K562 (cell line): ENCODE results near the gene DYRK4. TPM values are rescaled to one million over a fixed set of nuclear protein-coding genes. Genes with fewer than 3 reads are reported as not detected.

Experiments used
- CREB3L1 ChIP-seq: fragments of 450-650 bp; IDR thresholded peaks from 2 replicates; pipeline ENCODE4 v1.6.1; 2014; ENCODE audit warnings: low read depth, mild to moderate bottlenecking, moderate library complexity, borderline replicate concordance
- EP400 ChIP-seq: fragments of 450-650 bp; IDR thresholded peaks from 2 replicates; pipeline ENCODE4 v1.6.1; 2017; ENCODE audit warnings: antibody characterized with exemption, mild to moderate bottlenecking, moderate library complexity
- GTF2E2 ChIP-seq: fragments of 200-800 bp; sonication (Bioruptor generic); IDR thresholded peaks from 2 replicates; pipeline ENCODE4 v1.6.1; 2016; ENCODE audit warnings: missing genetic modification characterization, missing compliant biosample characterization
- HBP1 ChIP-seq: fragments of 450-650 bp; formaldehyde crosslinking; IDR thresholded peaks from 2 replicates; pipeline ENCODE4 v1.4.0; 2022; ENCODE audit warnings: missing genetic modification characterization
- KAT2B ChIP-seq: IDR thresholded peaks from one replicate; pipeline ENCODE4 v1.6.1; 2012; ENCODE audit warnings: low read depth, mild to moderate bottlenecking, control low read depth, inconsistent platforms, low read length, moderate library complexity
- KLF16 ChIP-seq: IDR thresholded peaks from 2 replicates; pipeline ENCODE4 v1.6.1; 2016; ENCODE audit warnings: antibody characterized with exemption
- KLF6 ChIP-seq: fragments of 250-450 bp; sonication (Bioruptor Pico); IDR thresholded peaks from 2 replicates; pipeline ENCODE4 v1.4.0; 2020; ENCODE audit warnings: mild to moderate bottlenecking, moderate library complexity, borderline replicate concordance
- MEIS2 ChIP-seq: fragments of 450-650 bp; IDR thresholded peaks from 2 replicates; pipeline ENCODE4 v1.6.1; 2014; ENCODE audit warnings: mild to moderate bottlenecking; ENCODE audit not compliant: partially characterized antibody
- NCOR1 ChIP-seq: fragments of 450-650 bp; IDR thresholded peaks from 2 replicates; pipeline ENCODE4 v1.6.1; 2016; ENCODE audit warnings: mild to moderate bottlenecking, moderate library complexity
- SIRT6 ChIP-seq: IDR thresholded peaks from one replicate; pipeline ENCODE4 v1.6.1; 2012; ENCODE audit warnings: low read depth, mild to moderate bottlenecking, control low read depth, inconsistent platforms, low read length, moderate library complexity
- SLC30A9 ChIP-seq: fragments of 250-450 bp; sonication (Bioruptor Pico); IDR thresholded peaks from 2 replicates; pipeline ENCODE4 v1.8.0; 2022; ENCODE audit warnings: mild to moderate bottlenecking, moderate library complexity
- SMARCE1 ChIP-seq: fragments of 450-650 bp; IDR thresholded peaks from 2 replicates; pipeline ENCODE4 v1.7.1; 2016; ENCODE audit warnings: mild to moderate bottlenecking
- XRCC5 ChIP-seq: fragments of 200-400 bp; formaldehyde crosslinking; IDR thresholded peaks from 2 replicates; pipeline ENCODE4 v1.6.1; 2017; ENCODE audit warnings: low read depth, mild to moderate bottlenecking, low read length
- ZBTB1 ChIP-seq: sonication (generic); formaldehyde crosslinking; IDR thresholded peaks from 2 replicates; pipeline ENCODE4 v1.8.1; 2023; ENCODE audit warnings: missing genetic modification reagents, low read depth, mild to moderate bottlenecking, borderline replicate concordance
- ZFX ChIP-seq: sonication (generic); formaldehyde crosslinking; IDR thresholded peaks from 2 replicates; pipeline ENCODE4 v1.8.0; 2022; ENCODE audit warnings: mild to moderate bottlenecking, missing genetic modification reagents, moderate library complexity
- ZNF133 ChIP-seq: fragments of 250-450 bp; sonication (Bioruptor Pico); IDR thresholded peaks from 2 replicates; pipeline ENCODE4 v1.4.0; 2020; ENCODE audit warnings: mild to moderate bottlenecking
- polyA plus RNA-seq, 8 experiments: library from polyadenylated mRNA; depleted of rRNA in 4 of 8; stranded (reverse) in 5 of 8; unstranded in 3 of 8; fragments of >200 nt; fragmentation: Nextera tagmentation in 2 of 8; fragmentation: Illumina TruSeq in 1 of 8; extraction: Ambion mirVana in 2 of 8; extraction: Trizol in 1 of 8; gene quantifications; 2 replicates each; pipeline versions ENCODE4 v1.2.1 to v1.2.3, GENCODE V29; 2011 to 2014; ENCODE audit warnings: inconsistent platforms in 1 of 8, missing spikeins in 1 of 8
- total RNA-seq, 7 experiments: library from RNA; depleted of rRNA in 6 of 7; stranded (reverse); fragments of >200 nt in 6 of 7; fragmentation: Illumina TruSeq in 2 of 7; extraction: Trizol in 2 of 7; gene quantifications; 2 replicates each; pipeline versions ENCODE4 v1.2.1 to v1.2.3, GENCODE V29; 2011 to 2021; ENCODE audit warnings: low replicate concordance in 1 of 7
- TF ChIP-seq, protein P1 (sequence below): fragments of 250-450 bp; sonication (Bioruptor Pico); IDR thresholded peaks from 2 replicates; pipeline ENCODE4 v1.4.0; 2020; ENCODE audit warnings: mild to moderate bottlenecking
- TF ChIP-seq, protein P2 (sequence below): sonication (generic); formaldehyde crosslinking; IDR thresholded peaks from 2 replicates; pipeline ENCODE4 v1.8.0; 2022; ENCODE audit warnings: mild to moderate bottlenecking, missing genetic modification reagents
- TF ChIP-seq, protein P3 (sequence below): fragments of 450-650 bp; IDR thresholded peaks from one replicate; pipeline ENCODE4 v1.6.1; 2018; ENCODE audit warnings: mild to moderate bottlenecking, moderate library complexity; ENCODE audit not compliant: partially characterized antibody
- TF ChIP-seq, protein P4 (sequence below): sonication (generic); formaldehyde crosslinking; IDR thresholded peaks from 2 replicates; pipeline ENCODE4 v1.8.1; 2023; ENCODE audit warnings: mild to moderate bottlenecking, missing genetic modification reagents

DYRK4 gene
- total and polyA plus RNA-seq, 9 of the 15 experiments (the other 6 are each of a cell fraction or from before 2014, with no cell fraction given): 13.4 to 37.4 (median 22.2) TPM

GRCh38 chr12:4572680-4573079 lies 10.7 kb downstream of the DYRK4 start (continued):
- TF ChIP-seq SIRT6: no peak
- TF ChIP-seq KLF6 (CRISPR knock-in tag): no peak
- TF ChIP-seq, protein P1, sequence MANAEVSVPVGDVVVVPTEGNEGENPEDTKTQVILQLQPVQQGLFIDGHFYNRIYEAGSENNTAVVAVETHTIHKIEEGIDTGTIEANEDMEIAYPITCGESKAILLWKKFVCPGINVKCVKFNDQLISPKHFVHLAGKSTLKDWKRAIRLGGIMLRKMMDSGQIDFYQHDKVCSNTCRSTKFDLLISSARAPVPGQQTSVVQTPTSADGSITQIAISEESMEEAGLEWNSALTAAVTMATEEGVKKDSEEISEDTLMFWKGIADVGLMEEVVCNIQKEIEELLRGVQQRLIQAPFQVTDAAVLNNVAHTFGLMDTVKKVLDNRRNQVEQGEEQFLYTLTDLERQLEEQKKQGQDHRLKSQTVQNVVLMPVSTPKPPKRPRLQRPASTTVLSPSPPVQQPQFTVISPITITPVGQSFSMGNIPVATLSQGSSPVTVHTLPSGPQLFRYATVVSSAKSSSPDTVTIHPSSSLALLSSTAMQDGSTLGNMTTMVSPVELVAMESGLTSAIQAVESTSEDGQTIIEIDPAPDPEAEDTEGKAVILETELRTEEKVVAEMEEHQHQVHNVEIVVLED: no peak
- TF ChIP-seq ZFX: no peak
- no peak for TF ChIP-seq GTF2E2 (tag)
- TF ChIP-seq NCOR1: peak; percentile 77
- no peak for TF ChIP-seq EP400
- TF ChIP-seq HBP1: no peak
- TF ChIP-seq SLC30A9 (CRISPR knock-in tag): no peak
- TF ChIP-seq KLF16: peak; percentile 67; the same call in 1 of the 2 replicates
- TF ChIP-seq, protein P2, sequence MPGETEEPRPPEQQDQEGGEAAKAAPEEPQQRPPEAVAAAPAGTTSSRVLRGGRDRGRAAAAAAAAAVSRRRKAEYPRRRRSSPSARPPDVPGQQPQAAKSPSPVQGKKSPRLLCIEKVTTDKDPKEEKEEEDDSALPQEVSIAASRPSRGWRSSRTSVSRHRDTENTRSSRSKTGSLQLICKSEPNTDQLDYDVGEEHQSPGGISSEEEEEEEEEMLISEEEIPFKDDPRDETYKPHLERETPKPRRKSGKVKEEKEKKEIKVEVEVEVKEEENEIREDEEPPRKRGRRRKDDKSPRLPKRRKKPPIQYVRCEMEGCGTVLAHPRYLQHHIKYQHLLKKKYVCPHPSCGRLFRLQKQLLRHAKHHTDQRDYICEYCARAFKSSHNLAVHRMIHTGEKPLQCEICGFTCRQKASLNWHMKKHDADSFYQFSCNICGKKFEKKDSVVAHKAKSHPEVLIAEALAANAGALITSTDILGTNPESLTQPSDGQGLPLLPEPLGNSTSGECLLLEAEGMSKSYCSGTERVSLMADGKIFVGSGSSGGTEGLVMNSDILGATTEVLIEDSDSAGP (CRISPR knock-in tag): no peak
- TF ChIP-seq ZNF133 (CRISPR knock-in tag): no peak
- no peak for TF ChIP-seq ZBTB1
- no peak for TF ChIP-seq MEIS2
- TF ChIP-seq XRCC5: no peak
- TF ChIP-seq CREB3L1: no peak
- peak; percentile 44; the same call in 1 of the 2 replicates for TF ChIP-seq SMARCE1
- no peak for TF ChIP-seq KAT2B
- TF ChIP-seq, protein P3, sequence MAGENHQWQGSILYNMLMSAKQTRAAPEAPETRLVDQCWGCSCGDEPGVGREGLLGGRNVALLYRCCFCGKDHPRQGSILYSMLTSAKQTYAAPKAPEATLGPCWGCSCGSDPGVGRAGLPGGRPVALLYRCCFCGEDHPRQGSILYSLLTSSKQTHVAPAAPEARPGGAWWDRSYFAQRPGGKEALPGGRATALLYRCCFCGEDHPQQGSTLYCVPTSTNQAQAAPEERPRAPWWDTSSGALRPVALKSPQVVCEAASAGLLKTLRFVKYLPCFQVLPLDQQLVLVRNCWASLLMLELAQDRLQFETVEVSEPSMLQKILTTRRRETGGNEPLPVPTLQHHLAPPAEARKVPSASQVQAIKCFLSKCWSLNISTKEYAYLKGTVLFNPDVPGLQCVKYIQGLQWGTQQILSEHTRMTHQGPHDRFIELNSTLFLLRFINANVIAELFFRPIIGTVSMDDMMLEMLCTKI: no peak
- TF ChIP-seq, protein P4, sequence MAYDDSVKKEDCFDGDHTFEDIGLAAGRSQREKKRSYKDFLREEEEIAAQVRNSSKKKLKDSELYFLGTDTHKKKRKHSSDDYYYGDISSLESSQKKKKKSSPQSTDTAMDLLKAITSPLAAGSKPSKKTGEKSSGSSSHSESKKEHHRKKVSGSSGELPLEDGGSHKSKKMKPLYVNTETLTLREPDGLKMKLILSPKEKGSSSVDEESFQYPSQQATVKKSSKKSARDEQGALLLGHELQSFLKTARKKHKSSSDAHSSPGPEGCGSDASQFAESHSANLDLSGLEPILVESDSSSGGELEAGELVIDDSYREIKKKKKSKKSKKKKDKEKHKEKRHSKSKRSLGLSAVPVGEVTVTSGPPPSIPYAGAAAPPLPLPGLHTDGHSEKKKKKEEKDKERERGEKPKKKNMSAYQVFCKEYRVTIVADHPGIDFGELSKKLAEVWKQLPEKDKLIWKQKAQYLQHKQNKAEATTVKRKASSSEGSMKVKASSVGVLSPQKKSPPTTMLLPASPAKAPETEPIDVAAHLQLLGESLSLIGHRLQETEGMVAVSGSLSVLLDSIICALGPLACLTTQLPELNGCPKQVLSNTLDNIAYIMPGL: no peak
